HK-2 (cell line): Measurements from ENCODE around the gene KCNQ1OT1.

ENCODE experiments used
- DNase-seq: peaks from one replicate; pipeline ENCODE4 v3.0.0-alpha.2; 2018; ENCODE audit not compliant: unreplicated experiment

Gene KCNQ1OT1

GRCh38 chr11:2702771-2703362 is 3.1 kb upstream of the KCNQ1OT1 start:
- DNase-seq, result no peak

- DNase-seq, result no peak
Measured at GRCh38 chr11:2701898-2702434, 2.2 kb upstream of the KCNQ1OT1 start.

- no peak for DNase-seq
Measured at GRCh38 chr11:2701230-2701629, 1.4 kb upstream of the KCNQ1OT1 start.

- DNase-seq, result no peak
Measured at GRCh38 chr11:2700415-2701211, 819 bp upstream of the KCNQ1OT1 start.

GRCh38 chr11:2699185-2699530 is 636 bp downstream of the KCNQ1OT1 start:
- no peak for DNase-seq

GRCh38 chr11:2698386-2699184 is 1.2 kb downstream of the KCNQ1OT1 start:
- no peak for DNase-seq

GRCh38 chr11:2697866-2698265 is 1.9 kb downstream of the KCNQ1OT1 start:
- DNase-seq, result no peak

GRCh38 chr11:2696455-2696854 is 3.3 kb downstream of the KCNQ1OT1 start:
- DNase-seq, result no peak

- DNase-seq, result no peak
Measured at GRCh38 chr11:2694995-2695939, 4.5 kb downstream of the KCNQ1OT1 start.

GRCh38 chr11:2694495-2694894 is 5.3 kb downstream of the KCNQ1OT1 start:
- DNase-seq, result no peak

- no peak for DNase-seq
Measured at GRCh38 chr11:2693271-2694261, 6.2 kb downstream of the KCNQ1OT1 start.

- DNase-seq, result no peak
Measured at GRCh38 chr11:2691991-2692875, 7.6 kb downstream of the KCNQ1OT1 start.

GRCh38 chr11:2691355-2691761 is 8.4 kb downstream of the KCNQ1OT1 start:
- DNase-seq, result no peak

- DNase-seq, result no peak
Measured at GRCh38 chr11:2690596-2691354, 9.0 kb downstream of the KCNQ1OT1 start.

- DNase-seq, result no peak
Measured at GRCh38 chr11:2689651-2690575, 9.9 kb downstream of the KCNQ1OT1 start.

- no peak for DNase-seq
Measured at GRCh38 chr11:2688381-2689231, 11.2 kb downstream of the KCNQ1OT1 start.
